ENCODE data around the gene PSMB8.

DNA sequence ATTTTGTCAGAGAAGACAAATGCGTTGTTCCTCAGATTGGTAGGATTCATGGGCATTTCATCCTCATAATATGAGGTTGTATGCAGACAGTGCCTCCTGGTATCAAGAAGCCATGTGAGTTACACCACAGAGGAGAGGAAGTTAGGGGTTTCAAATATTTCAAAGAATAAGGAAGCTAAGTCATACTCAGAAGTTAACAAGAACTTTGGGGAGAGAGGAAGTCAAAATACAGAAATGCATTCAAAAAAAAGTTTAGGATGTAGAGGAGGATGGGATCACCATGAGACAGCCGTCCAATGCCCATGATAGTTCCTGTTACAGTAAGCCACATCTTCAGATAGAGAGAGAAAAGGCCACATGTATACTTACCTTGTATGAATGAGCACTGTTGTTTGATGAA is 49.3 kb downstream of the PSMB8 start:
- no peak for TF ChIP-seq EZH2 (IDR thresholded peaks at IDR 0.05; ENCODE audit: low read depth)
- TF ChIP-seq, protein P1, sequence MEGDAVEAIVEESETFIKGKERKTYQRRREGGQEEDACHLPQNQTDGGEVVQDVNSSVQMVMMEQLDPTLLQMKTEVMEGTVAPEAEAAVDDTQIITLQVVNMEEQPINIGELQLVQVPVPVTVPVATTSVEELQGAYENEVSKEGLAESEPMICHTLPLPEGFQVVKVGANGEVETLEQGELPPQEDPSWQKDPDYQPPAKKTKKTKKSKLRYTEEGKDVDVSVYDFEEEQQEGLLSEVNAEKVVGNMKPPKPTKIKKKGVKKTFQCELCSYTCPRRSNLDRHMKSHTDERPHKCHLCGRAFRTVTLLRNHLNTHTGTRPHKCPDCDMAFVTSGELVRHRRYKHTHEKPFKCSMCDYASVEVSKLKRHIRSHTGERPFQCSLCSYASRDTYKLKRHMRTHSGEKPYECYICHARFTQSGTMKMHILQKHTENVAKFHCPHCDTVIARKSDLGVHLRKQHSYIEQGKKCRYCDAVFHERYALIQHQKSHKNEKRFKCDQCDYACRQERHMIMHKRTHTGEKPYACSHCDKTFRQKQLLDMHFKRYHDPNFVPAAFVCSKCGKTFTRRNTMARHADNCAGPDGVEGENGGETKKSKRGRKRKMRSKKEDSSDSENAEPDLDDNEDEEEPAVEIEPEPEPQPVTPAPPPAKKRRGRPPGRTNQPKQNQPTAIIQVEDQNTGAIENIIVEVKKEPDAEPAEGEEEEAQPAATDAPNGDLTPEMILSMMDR (conservative IDR thresholded peaks at IDR 0.05), result no peak
